T-cell (primary cell): ENCODE results near the gene WDR88. TPM values are rescaled to one million over a fixed set of nuclear protein-coding genes. Genes with fewer than 3 reads are reported as not detected.

Source experiments
- ATAC-seq, 4 experiments: fragments of 200-7000 bp in 3 of 4; fragments of 150-1000 bp in 1 of 4; cut with Tn5 transposase; replicated peaks in 1 of 4; 1 replicate in 3 of 4; 2 replicates in 1 of 4; pipeline ENCODE4 v1.10.0; 2021; ENCODE audit warnings: moderate library complexity in 3 of 4, mild to moderate bottlenecking in 2 of 4, moderate number of reproducible peaks in 1 of 4
- CTCF ChIA-PET, 2 donors: fragments of 300-600 bp; sonication (Branson Sonifier 250); formaldehyde crosslinking; loops; one replicate each; lab custom pipeline; 2022; ENCODE audit warnings: antibody characterized with exemption in 2 of 2; lab: Charles Lee
- POLR2A ChIA-PET, 2 donors: fragments of 300-600 bp; sonication (Branson Sonifier 250); formaldehyde crosslinking; loops; one replicate each; lab custom pipeline; 2022; ENCODE audit warnings: antibody characterized with exemption in 2 of 2; lab: Charles Lee
- DNase-seq, 35 experiments: peaks; one replicate each; pipeline versions ENCODE4 v3.0.0 to v3.0.0-alpha.2; 2013 to 2023
- H3K27ac ChIP-seq: one replicate; pipeline ENCODE4 v1.5.1; 2013; ENCODE audit warnings: low read length
- H3K27me3 ChIP-seq, 2 experiments: replicated peaks in 1 of 2; 1 replicate in 1 of 2; 2 replicates in 1 of 2; pipeline versions ENCODE4 v1.6.1 to v1.7.0; 2013; ENCODE audit warnings: low read length in 1 of 2, mixed read lengths in 1 of 2; ENCODE audit not compliant: control insufficient read depth in 2 of 2, insufficient read depth in 2 of 2; ENCODE audit errors: extremely low read depth in 1 of 2
- H3K36me3 ChIP-seq, 2 donors: 1 replicate in 1 of 2; 2 replicates in 1 of 2; pipeline versions ENCODE4 v1.6.1 to v1.7.0; 2013; ENCODE audit warnings: low read length in 1 of 2; ENCODE audit not compliant: control insufficient read depth in 2 of 2, insufficient read depth in 1 of 2; ENCODE audit errors: extremely low read depth in 1 of 2
- H3K4me1 ChIP-seq, 2 experiments: 1 replicate in 1 of 2; 2 replicates in 1 of 2; pipeline versions ENCODE4 v1.6.1 to v1.7.0; 2013; ENCODE audit warnings: low read length in 2 of 2, mixed read lengths in 1 of 2; ENCODE audit not compliant: insufficient read depth in 2 of 2, control insufficient read depth in 1 of 2; ENCODE audit errors: extremely low read depth in 1 of 2
- H3K4me3 ChIP-seq, 2 donors: 1 replicate in 1 of 2; 2 replicates in 1 of 2; pipeline versions ENCODE4 v1.5.1 to v1.7.0; 2013; ENCODE audit warnings: mild to moderate bottlenecking in 2 of 2, low read length in 1 of 2, moderate library complexity in 1 of 2; ENCODE audit not compliant: control insufficient read depth in 1 of 2; ENCODE audit errors: extremely low read depth in 1 of 2
- H3K9me3 ChIP-seq: 2 replicates; pipeline ENCODE4 v1.7.0; 2013
- H3K27ac Mint-ChIP-seq, 2 donors: one replicate each; pipeline ENCODE4 v1.8.0; 2020 to 2021; ENCODE audit warnings: mild to moderate bottlenecking in 2 of 2, mixed read lengths in 2 of 2
- H3K27me3 Mint-ChIP-seq, 2 donors: one replicate each; pipeline ENCODE4 v1.8.0; 2021 to 2022; ENCODE audit warnings: mixed read lengths in 2 of 2
- H3K36me3 Mint-ChIP-seq: one replicate; pipeline ENCODE4 v1.8.0; 2021; ENCODE audit warnings: mixed read lengths
- H3K4me1 Mint-ChIP-seq, 3 donors: one replicate each; pipeline ENCODE4 v1.8.0; 2020 to 2022; ENCODE audit warnings: mixed read lengths in 3 of 3, mild to moderate bottlenecking in 1 of 3
- H3K4me3 Mint-ChIP-seq, 3 donors: one replicate each; pipeline ENCODE4 v1.8.0; 2020 to 2022; ENCODE audit warnings: mild to moderate bottlenecking in 3 of 3, mixed read lengths in 3 of 3, moderate library complexity in 3 of 3
- H3K9me3 Mint-ChIP-seq, 3 donors: one replicate each; pipeline ENCODE4 v1.8.0; 2020 to 2022; ENCODE audit warnings: mixed read lengths in 3 of 3
- WGBS: methylation state at CpG from one replicate; pipeline ENCODE4 v1.1.5; 2013; ENCODE audit warnings: missing lambda C conversion rate; ENCODE audit not compliant: insufficient coverage; 5-methylcytosine and 5-hydroxymethylcytosine counted together
- total RNA-seq, 35 experiments: library from RNA in 6 of 35; stranded (reverse) in 6 of 35; fragments of 120-200 nt in 1 of 35; gene quantifications; one replicate each; pipeline versions ENCODE4 v1.2.1 to v1.2.4 and lab custom pipeline; 2013 to 2026

WDR88 gene
- total RNA-seq (under 1 TPM in 2 of 5 donors, not detected in 3; 0.20 to 0.56 TPM), total RNA-seq (lab: John Stamatoyannopoulos, UW) (0 to 0.32 (median 0.07) reads per million in 29 experiments)
- total RNA-seq (2013): not detected

- no peaks in the 10 kb centered on the region for H3K9me3 ChIP-seq
- no peaks in the 10 kb centered on the region for H3K27me3 ChIP-seq
- 94% methylated on average over 42 of the region's 43 CpGs for WGBS
- no peak within 1 kb of the TSS for H3K4me3 ChIP-seq
- H3K27ac Mint-ChIP-seq: peak within 1 kb of the TSS in 1 of 2 donors; percentile 28
- DNase-seq (no peak), ATAC-seq (no peak)
- no peak within 1 kb of the TSS for H3K27ac ChIP-seq
- H3K4me1 Mint-ChIP-seq: peaks cover 0 to 4% (median 2%) of the 10 kb centered on the region in 3 donors
- H3K36me3 Mint-ChIP-seq: peaks cover 17% of the 10 kb centered on the region
- peaks cover 0 to 7% of the 10 kb centered on the region in 2 experiments for H3K4me1 ChIP-seq
- ChIA-PET CTCF (interaction anchor here in 1 of 2 donors (0.9 kb wide), 1 partner anchor 8 kb away, joined by 3 read pairs; no protein-coding TSS in a partner anchor), POLR2A (interaction anchor here in 1 of 2 donors (0.6 kb wide), 1 partner anchor 17 kb away, joined by 7 read pairs; no protein-coding TSS in a partner anchor)
- no peaks in the 10 kb centered on the region for H3K27me3 Mint-ChIP-seq
- peaks cover 13 to 20% of the 10 kb centered on the region in 2 donors for H3K36me3 ChIP-seq
- no peak within 1 kb of the TSS for H3K4me3 Mint-ChIP-seq
- H3K9me3 Mint-ChIP-seq: no peaks in the 10 kb centered on the region
Measured at GRCh38 chr19:33132021-33132420, at the start of gene WDR88. TSS of gene WDR88 (plus strand) at chr19:33132114. CDS start at chr19:33132170, 56 bp downstream.

- ATAC-seq (no peak), DNase-seq (no peak)
- Mint-ChIP-seq H3K27ac (no peak overlapping the region), H3K4me1 (peaks cover 16 to 36% (median 32%) of the 10 kb centered on the region in 3 donors), H3K27me3 (no peaks in the 10 kb centered on the region), H3K36me3 (peaks cover 15% of the 10 kb centered on the region), H3K4me3 (no peak overlapping the region), H3K9me3 (no peaks in the 10 kb centered on the region)
- 92% methylated on average over 2 of the region's 3 CpGs for WGBS
- H3K27me3 ChIP-seq: no peaks in the 10 kb centered on the region
- H3K4me3 ChIP-seq: no peak overlapping the region
- no peak overlapping the region for H3K27ac ChIP-seq
- peaks cover 6 to 18% of the 10 kb centered on the region in 2 donors for H3K36me3 ChIP-seq
- POLR2A ChIA-PET: no interaction called here
- H3K9me3 ChIP-seq: no peaks in the 10 kb centered on the region
- CTCF ChIA-PET: interaction anchor here in 1 of 2 donors (0.6 kb wide), 1 partner anchor 482 kb away, joined by 3 read pairs; no protein-coding TSS in a partner anchor
- H3K4me1 ChIP-seq: peaks cover 5 to 19% of the 10 kb centered on the region in 2 experiments
Measured at GRCh38 chr19:33085570-33086128, 46.3 kb upstream of the WDR88 start.

GRCh38 chr19:33086955-33087354 lies 45.0 kb upstream of the WDR88 start:
- peaks cover 3 to 23% (median 19%) of the 10 kb centered on the region in 3 donors for H3K4me1 Mint-ChIP-seq
- H3K4me1 ChIP-seq: peaks cover 3 to 10% of the 10 kb centered on the region in 2 experiments
- no peaks in the 10 kb centered on the region for H3K9me3 ChIP-seq
- no peak overlapping the region for H3K27ac ChIP-seq
- H3K36me3 Mint-ChIP-seq: peaks cover 25% of the 10 kb centered on the region
- H3K4me3 ChIP-seq: no peak overlapping the region
- DNase-seq: no peak
- H3K27ac Mint-ChIP-seq: no peak overlapping the region
- no peaks in the 10 kb centered on the region for H3K27me3 Mint-ChIP-seq
- H3K9me3 Mint-ChIP-seq: no peaks in the 10 kb centered on the region
- ATAC-seq: no peak
- no CpG with 5 or more reads among the region's 1 CpG for WGBS
- CTCF ChIA-PET: no interaction called here
- H3K27me3 ChIP-seq: no peaks in the 10 kb centered on the region
- POLR2A ChIA-PET: interaction anchor here in 1 of 2 donors (0.7 kb wide), 1 partner anchor 1516 kb away, joined by 5 read pairs; no protein-coding TSS in a partner anchor
- H3K36me3 ChIP-seq: peaks cover 6 to 28% of the 10 kb centered on the region in 2 donors
- H3K4me3 Mint-ChIP-seq: no peak overlapping the region

GRCh38 chr19:33089010-33089409 lies 42.9 kb upstream of the WDR88 start:
- CTCF ChIA-PET: no interaction called here
- Mint-ChIP-seq H3K4me3 (no peak overlapping the region), H3K9me3 (no peaks in the 10 kb centered on the region), H3K27ac (no peak overlapping the region), H3K36me3 (peaks cover 35% of the 10 kb centered on the region), H3K4me1 (peaks cover 0 to 13% (median 12%) of the 10 kb centered on the region in 3 donors), H3K27me3 (no peaks in the 10 kb centered on the region)
- ATAC-seq: no peak
- H3K36me3 ChIP-seq: peaks cover 6 to 43% of the 10 kb centered on the region in 2 donors
- no peak overlapping the region for H3K27ac ChIP-seq
- WGBS: 96% methylated on average over 3 of the region's 3 CpGs
- POLR2A ChIA-PET: no interaction called here
- no peaks in the 10 kb centered on the region for H3K9me3 ChIP-seq
- no peak overlapping the region for H3K4me3 ChIP-seq
- no peaks in the 10 kb centered on the region for H3K4me1 ChIP-seq
- DNase-seq: no peak
- no peaks in the 10 kb centered on the region for H3K27me3 ChIP-seq

GRCh38 chr19:33090179-33090578 lies 41.7 kb upstream of the WDR88 start:
- DNase-seq (no peak), ATAC-seq (no peak)
- WGBS: 100% methylated on average over 1 of the region's 3 CpGs
- no peak overlapping the region for H3K4me3 ChIP-seq
- Mint-ChIP-seq H3K36me3 (peaks cover 43% of the 10 kb centered on the region), H3K9me3 (no peaks in the 10 kb centered on the region), H3K27ac (no peak overlapping the region), H3K4me3 (no peak overlapping the region), H3K27me3 (no peaks in the 10 kb centered on the region), H3K4me1 (peaks cover 0 to 7% (median 6%) of the 10 kb centered on the region in 3 donors)
- H3K27ac ChIP-seq: no peak overlapping the region
- peaks cover 6 to 53% of the 10 kb centered on the region in 2 donors for H3K36me3 ChIP-seq
- H3K27me3 ChIP-seq: no peaks in the 10 kb centered on the region
- CTCF ChIA-PET: no interaction called here
- POLR2A ChIA-PET: no interaction called here
- no peaks in the 10 kb centered on the region for H3K9me3 ChIP-seq
- no peaks in the 10 kb centered on the region for H3K4me1 ChIP-seq

GRCh38 chr19:33093420-33094210 lies 38.3 kb upstream of the WDR88 start:
- Mint-ChIP-seq H3K27me3 (no peaks in the 10 kb centered on the region), H3K36me3 (peaks cover 66% of the 10 kb centered on the region), H3K9me3 (no peaks in the 10 kb centered on the region), H3K4me3 (no peak overlapping the region), H3K27ac (no peak overlapping the region), H3K4me1 (peaks cover 0 to 2% (median 2%) of the 10 kb centered on the region in 3 donors)
- CTCF ChIA-PET: no interaction called here
- ATAC-seq (no peak), DNase-seq (no peak)
- Histone ChIP-seq H3K9me3 (no peaks in the 10 kb centered on the region), H3K27me3 (no peaks in the 10 kb centered on the region), H3K36me3 (peaks cover 14 to 79% of the 10 kb centered on the region in 2 donors), H3K27ac (no peak overlapping the region), H3K4me3 (no peak overlapping the region), H3K4me1 (no peaks in the 10 kb centered on the region)
- WGBS: 96% methylated on average over 7 of the region's 11 CpGs
- POLR2A ChIA-PET: no interaction called here
